ENCODE results near the gene FNBP1.

FNBP1 gene

DNA sequence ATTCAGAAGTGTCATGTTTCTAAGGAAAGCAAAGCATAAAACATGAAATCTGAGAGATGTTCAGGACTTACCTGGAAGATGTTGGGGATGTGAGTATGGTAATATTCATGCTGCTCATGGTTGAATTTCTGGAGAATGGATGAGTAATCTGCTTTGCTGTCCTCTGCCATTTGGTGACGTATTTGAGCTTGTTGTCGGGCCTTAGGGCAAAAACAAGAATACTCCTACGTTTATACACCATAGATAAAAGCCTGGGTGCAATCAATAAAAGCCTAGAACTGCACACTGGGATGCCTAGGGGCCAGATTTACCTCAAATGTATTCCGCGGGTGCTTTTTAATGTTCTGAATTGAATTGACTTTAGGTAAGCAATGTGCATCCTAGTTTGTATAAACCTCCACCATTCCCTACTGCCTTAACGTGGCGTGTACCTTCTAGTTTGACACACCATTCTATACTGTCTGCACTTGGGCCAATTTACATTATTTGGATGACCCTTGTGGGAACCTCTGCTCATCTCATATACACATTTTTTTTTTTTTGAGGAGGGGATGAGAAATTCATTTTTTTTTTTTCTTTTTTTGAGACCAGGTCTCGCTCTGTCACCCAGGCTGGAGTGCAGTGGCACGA lies 113.4 kb downstream of the FNBP1 start:
- DNase-seq (ENCODE audit: low read depth in 3 of 3, low spot score in 1 of 3) = no peak

DNA sequence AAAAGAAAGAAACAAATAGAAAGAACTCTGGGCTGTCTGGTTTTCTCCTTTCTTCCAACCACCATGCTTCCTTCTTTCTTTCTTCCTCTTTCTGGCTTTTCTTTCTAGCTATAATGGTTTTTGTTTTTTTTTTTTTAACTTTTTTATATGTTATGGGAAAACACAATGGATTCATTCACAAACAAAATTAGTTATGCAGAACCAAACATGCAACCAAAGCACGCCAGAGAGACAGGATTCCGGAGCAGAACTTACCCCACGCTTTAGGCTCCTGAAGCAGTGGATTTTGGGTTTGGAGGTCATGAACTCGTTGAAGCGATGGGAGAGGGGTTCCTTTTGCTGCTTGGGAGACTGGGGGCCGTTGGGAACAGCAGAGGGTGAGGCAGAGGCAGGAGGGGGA lies 119.4 kb downstream of the FNBP1 start:
- no peak for DNase-seq (ENCODE audit: low read depth in 3 of 3, low spot score in 1 of 3)

DNA sequence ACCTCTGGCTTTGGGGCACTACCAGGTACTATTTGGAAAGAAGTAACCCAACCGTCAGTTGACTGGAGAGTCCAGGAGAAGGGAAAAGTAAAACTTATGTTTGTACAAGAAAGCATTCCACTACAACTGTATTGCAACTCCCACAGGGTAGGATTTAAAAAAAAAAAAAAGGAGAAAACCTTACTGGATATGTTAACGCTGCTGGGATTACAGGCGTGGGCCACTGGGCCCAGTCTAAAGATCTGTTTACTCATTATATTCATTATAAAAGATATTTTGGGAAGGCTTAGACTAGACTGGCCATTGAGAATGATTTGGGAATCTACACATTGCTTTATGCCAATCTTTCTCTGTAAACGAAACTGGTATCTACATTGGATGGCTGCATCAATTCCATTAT lies 121.1 kb downstream of the FNBP1 start:
- no peak for DNase-seq (ENCODE audit: low read depth in 3 of 3, low spot score in 1 of 3)

DNA sequence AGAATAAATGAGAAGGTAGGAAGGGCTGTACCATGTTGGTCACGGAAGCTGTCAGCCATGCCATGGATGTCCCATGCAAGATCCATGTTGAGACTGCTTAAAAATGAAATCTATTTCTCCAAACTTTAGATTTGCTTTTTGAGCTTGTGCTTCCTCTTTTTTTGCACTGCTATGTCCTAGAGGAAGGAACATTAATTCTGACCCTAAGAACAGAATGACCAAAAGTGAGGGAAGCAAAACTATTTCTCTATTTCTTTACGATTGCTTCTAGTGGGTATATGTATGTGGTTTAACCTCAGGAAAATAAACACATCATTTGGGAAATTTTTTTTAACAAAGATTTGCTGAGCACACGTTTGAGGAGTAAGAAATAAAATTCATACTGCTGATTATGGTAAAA lies 123.1 kb downstream of the FNBP1 start:
- no peak for DNase-seq (ENCODE audit: low read depth in 3 of 3, low spot score in 1 of 3)

DNA sequence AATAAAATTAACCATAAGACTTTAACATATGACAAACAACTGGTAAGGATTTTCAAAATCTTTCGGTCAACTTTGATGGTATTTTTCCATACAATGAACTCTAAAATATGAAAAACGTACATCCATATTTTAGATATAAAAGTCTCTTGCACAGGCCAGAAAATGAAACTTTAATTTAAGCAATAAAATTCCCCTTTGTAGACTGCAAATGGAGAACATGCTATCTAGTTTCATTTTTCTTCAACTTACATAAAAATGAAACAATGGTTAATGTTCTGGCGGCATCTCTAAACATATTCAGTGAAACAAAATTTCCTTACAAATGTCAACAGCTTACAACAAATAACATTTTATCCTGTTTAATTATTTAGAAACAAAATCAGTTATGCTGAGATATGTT lies 123.7 kb downstream of the FNBP1 start:
- DNase-seq (ENCODE audit: low read depth in 3 of 3, low spot score in 1 of 3) = no peak

DNA sequence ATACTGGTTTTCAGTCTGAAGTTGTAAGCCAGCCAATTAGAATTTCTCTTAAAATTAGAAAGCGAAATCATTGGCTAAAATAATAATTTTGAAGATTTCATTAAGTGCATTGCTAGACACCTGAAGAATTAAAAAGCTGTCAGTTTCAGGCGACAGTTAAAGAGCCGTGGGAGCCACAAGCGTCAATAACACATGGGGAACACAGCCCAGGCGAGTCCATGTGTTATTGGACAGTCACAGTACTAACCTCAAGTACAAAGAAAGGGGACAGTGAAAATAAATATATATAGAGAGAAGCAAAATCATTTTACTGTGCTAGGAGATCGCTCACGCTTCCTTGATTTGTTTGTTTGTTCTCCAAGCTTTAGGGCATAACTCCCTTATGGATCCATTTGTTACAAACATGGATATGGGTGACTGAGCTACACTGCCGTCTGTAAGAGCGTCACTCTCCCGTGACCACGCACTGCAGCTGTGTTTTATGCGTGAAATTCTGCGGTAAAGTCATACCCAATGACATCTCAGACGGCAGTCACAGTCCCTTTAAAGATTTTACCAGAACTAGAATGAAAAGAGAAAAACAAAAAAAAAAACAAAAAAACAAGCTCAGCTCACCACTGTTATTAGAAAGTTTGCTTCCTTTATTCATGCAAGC lies 124.6 kb downstream of the FNBP1 start:
- no peak for DNase-seq (ENCODE audit: low read depth in 3 of 3, low spot score in 1 of 3)

DNA sequence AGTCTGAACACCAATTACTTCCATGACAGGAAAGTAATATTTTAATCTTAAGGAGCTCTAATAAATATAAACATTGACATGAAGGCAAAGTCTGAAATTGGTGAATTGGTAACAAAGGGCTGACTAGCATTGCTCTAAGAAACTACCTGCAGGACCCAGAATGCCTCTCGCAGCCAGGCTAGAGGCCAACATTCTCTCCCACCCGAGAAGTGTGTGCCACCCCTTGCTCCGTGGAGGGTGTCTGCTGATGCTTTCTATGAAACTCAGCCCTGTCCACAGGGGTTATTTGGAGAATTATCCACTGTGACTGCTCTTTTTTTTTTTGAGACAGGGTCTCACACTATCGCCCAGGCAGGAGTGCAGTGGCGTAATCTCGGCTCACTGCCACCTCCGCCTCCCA lies 126.3 kb downstream of the FNBP1 start:
- no peak for DNase-seq (ENCODE audit: low read depth in 3 of 3, low spot score in 1 of 3)

DNA sequence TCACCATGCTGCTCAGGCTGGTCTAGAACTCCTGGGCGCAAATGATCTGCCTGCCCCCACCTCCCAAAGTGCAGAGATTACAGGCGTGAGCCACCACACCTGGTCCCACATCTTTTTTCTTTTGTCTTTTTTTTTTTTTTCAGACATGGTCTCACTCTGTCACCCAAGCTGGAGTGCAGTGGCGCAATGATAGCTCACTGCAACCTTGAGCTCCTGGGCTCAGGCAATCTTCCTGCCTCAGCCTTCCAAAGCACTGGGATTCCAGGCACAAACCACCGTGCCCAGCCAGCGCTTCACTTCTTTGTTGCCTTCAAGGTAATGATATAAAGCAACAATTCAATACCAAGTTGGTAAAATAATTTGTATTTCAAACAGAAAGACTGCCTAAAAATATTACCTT lies 128.9 kb downstream of the FNBP1 start:
- no peak for DNase-seq (ENCODE audit: low read depth in 3 of 3, low spot score in 1 of 3)

DNA sequence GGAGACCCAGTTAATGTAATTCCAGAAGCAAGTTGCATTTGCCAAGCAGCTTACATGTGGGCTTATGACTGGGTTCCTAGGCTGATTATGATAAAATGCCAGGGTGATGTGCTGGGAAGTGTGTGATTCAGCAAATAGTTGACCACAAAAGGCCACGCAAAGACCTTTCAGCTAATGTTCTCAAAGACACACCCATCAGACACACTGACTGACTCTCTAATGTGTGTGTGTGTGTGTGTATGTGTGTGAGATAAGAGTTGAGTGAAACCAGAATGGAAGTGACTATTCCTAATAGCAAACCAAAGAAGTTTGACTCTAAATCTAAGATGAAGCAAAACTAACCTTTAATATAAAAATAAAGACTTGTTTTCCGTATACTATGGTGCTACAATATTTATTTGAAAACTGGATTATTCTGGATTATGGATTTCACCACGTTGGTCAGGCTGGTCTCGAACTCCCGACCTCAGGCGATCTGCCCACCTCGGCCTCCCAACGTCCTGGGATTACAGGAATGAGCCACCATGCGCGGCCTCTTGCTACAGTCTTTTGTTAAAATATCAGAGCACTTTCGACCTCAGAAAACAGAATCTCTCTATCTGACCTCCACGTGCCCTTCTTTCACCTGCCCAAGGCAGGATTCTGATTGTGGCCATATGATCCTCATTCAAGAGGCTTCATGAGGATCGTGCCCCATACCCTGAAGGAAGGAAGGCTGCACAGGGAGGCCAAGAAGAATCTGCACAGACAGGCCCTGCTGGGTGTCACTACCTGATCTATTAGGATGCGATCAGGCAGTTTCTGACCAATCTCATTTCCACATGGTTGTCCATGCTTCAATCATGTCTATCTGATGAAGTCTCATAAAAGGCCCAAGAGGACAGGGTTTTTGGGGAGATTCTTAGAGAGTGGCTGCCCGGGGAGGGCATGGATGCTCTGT lies 132.1 kb downstream of the FNBP1 start:
- no peak for DNase-seq (ENCODE audit: low read depth in 3 of 3, low spot score in 1 of 3)

DNA sequence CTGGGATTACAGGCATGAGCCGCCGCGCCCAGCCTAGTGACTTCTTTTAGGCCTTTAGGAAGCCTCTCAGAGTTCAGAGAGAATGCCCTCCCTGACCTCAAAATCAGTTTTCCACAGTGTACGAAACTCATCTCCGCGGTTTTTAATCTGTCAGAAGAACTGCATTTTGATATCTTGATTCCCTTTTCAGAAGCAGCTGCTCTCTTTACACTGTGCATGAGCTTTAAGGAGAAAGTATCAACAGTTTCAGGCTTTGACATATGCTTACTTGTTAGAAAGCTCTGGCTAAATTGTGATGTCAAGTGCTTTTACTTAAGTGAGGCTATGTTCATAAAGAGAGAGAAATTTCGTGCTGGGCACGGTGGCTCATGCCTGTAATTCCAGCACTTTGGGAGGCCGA lies 133.1 kb downstream of the FNBP1 start:
- no peak for DNase-seq (ENCODE audit: low read depth in 3 of 3, low spot score in 1 of 3)

DNA sequence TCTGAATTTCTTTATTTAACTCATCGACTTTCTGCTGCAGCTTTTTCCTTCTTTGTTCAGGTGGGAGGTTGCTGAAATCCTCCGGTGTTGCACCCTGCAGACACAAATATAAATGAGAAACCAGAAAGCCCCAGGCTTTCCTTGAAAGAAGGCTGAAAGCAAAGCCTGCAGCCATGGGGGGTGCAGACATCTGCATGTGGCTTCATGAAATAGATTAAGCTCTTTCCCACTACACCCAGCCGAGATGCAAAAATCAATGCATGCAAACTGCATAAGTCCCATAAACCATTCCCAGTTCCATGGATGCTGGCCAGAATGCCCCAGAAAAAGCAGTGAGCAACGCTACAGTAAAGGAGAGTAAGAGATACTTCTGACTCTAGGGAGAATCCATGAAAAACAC lies 134.1 kb downstream of the FNBP1 start:
- no peak for DNase-seq (ENCODE audit: low read depth in 3 of 3, low spot score in 1 of 3)

DNA sequence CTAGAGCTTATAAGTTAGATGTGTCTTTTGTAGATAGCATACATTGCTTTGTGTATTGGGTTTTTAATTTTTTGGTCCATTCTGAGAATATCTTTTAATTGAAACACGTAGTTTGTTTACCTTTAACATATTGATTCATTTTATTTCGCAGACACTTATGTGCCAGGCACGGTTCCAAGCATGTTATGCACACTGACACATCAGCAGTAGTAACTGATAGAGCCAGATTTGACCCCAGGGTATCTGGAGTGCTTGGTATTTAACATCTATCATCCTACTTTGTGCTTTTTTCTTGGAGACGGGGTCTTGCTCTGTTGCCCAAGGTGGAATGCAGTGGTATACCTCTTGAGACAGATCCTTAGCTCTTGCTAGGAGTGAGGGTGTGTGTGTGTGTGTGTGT lies 135.8 kb downstream of the FNBP1 start:
- DNase-seq (ENCODE audit: low read depth in 3 of 3, low spot score in 1 of 3) = no peak

DNA sequence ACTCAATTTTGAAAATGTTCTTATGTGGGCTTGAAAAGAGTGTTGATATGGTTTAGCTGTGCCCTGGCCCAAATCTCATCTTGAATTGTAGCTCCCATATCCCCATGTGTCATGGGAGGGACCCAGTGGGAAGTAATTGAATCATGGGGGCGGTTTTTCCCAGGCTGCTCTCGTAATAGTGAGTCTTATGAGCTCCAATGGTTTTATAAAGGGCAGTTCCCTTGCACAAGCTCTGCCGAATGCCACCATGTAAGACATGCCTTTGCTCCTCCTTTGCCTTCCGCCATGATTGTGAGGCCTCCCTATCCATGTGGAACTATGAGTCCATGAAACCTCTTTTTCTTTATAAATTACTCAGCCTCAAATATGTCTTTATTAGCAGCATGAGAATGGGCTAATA lies 136.7 kb downstream of the FNBP1 start:
- no peak for DNase-seq (ENCODE audit: low read depth in 3 of 3, low spot score in 1 of 3)

DNA sequence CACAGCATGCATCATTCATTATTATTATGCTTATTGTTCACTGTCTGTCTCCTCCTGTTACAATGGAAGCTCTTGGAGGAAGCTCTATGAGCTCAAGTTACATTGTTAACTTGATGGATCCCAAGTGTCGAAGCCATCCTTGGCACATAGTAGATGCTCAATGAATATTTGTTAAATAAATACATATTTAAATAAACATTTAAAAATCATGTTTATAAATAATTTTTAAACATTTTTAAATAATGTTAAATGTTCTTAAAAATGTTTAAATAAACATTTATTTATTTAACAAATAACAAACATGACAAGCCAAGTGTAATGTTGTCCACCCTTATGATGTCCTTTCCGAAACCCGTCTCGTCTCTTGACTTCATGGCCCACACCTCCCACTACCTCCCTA lies 138.3 kb downstream of the FNBP1 start:
- DNase-seq (ENCODE audit: low read depth in 3 of 3, low spot score in 1 of 3) = no peak

DNA sequence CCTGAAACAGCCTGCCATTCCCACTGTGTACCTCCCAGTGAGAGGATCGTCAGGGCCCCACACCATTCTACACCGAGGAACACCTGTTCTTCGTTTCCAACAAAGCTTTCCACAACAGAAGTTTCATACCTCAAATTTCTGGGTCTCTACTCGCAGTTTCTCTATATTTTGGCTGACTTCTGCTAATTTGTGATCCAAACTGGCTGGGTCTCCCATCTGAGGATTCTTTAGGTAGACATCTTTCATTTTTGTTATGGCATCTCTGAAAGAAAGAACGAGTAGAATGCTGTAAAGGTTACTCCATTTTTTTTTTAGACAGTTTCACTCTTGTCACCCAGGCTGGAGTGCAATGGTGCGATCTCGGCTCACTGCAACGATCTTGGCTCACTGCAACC lies 140.3 kb downstream of the FNBP1 start:
- no peak for DNase-seq (ENCODE audit: low read depth in 3 of 3, low spot score in 1 of 3)

DNA sequence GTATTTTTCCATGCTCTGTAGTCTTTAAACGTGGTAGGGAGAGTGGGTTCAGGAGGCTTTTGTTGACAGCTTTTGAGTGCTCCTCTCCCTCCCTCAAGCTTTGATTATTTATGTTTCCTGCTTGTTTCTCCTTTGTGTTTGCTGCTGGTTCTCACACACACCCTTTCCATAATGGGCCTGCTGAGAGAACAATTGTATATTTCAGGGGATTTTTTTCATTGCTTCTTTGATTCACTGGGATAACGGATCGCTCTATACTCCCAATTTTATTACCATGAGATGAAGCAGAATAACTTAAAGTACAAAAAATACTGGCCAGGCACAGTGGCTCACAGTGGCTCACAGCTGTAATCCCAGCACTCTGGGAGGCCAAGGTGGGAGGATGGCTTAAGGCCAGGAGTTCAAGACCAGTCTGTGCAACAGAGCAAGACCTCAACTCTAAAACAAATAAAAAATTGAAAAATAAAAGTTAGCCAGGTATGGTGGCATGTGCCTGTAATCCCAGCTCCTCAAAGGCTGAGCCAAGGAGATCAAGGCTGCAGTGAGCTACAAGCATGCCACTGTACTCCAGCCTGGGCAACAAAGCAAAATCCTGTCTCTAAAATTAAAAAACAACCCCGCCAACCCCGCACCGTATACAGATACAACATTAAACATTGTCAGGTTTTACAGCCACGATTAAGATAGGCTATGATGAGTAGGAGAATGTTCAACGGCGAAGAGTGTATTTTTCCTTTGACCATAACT lies 140.8 kb downstream of the FNBP1 start:
- no peak for DNase-seq (ENCODE audit: low read depth in 3 of 3, low spot score in 1 of 3)

DNA sequence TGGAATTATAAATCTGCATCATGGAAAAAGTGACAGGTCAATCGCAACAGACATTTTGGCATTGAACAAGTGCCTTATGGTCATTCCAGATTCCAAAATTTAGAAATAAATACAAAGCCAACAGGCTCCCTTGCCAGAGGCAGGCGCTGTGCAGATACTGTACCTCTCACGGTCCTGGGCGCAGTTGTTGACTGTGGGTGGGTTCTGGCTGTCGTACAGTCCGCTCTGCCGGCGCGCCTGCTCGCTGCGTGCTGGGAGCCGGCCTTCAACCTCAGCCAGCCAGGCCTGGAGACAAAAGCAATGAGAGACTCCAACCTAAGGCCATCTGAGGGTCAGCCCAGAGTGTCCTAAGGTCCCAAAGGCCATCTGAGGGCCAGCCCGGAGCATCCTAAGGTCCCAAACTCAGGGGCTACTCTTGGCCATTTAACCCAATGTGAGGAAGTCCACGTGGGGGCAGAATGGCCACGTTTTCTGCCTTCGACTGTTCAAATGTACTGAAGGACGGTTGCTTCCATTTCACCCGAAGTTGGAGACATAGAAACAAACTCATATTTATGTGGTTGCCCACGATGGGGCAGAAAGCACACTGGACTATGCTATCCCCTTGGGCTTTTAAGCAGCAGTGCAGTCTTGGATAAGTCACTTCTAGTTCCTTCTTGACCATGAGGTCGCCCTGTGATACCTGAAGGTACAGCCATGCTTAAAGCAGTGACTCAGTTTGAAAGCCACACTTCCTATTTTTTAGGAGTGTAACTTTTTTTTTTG lies 142.5 kb downstream of the FNBP1 start:
- DNase-seq (ENCODE audit: low read depth in 3 of 3, low spot score in 1 of 3) = no peak

DNA sequence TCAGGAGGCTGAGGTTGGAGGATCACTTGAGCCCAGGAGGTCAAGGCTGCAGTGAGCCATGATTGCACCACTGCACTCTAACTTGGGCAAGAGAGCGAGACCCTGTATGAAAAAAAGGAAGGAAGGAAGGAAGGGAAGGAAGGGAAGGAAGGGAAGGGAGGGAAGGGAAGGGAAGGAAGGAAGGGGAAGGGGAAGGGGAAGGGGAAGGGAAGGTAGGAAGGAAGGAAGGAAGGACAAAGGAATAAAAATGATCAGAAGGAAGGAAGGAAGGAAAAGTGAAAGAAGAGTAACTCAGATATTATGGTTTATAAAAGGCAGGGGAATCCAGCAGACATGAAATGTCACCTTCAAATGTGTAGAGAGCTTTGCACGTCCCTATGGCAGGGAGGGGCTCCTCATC lies 143.4 kb downstream of the FNBP1 start:
- DNase-seq (ENCODE audit: low read depth in 3 of 3, low spot score in 1 of 3) = no peak

DNA sequence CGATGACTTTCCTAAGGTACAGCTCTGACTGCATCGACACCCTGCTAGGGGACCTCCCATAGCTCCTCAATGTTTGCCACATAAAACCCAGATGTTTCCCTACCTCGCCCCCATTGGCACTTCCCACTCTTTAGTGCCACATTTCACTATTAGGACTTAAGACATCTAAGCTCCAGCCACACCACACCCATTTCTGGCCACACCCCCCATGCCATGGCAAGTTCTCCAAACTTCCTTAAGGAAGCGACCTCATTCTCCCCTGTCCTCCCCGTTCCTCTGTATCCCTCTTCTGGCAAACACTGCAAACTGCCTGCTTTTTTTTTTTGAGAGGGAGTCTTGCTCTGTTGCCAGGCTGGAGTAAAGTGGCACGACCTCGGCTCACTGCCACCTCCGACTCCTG lies 144.8 kb downstream of the FNBP1 start:
- DNase-seq (ENCODE audit: low read depth in 3 of 3, low spot score in 1 of 3) = no peak

DNA sequence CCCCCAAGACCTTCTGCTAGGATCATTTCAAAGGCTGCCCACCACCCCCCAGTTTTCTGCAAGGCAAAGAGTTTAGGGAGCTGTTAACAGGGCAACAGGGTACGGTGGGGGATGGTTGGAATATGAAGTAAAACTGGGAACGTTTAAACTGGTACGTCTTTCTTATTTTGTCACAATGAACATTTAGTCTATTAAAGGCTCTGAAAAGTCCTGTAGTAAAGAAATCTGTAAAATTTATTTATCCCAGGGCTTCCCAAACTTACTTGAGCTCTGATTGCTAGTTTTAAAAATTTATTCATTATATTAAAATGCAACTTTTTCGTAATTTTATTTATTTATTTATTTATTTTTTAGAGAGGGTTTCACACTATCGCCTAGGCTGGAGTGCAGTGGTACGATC lies 145.7 kb downstream of the FNBP1 start:
- DNase-seq (ENCODE audit: low read depth in 3 of 3, low spot score in 1 of 3) = no peak

Data from stimulated activated CD4-positive, alpha-beta T cell treated with anti-CD3 and anti-CD28 coated beads, TNF-alpha, amount 100 ng/mL, for 1 hour (primary cell).